GM23248 (cell line): Measurements from ENCODE around the gene HAUS5.
"Not testable (repeated sequence)": the region's sequence is repeated elsewhere in the genome, so short reads cannot be mapped to it uniquely, and the experiment has no call there.

Experiments
- EZH2 ChIP-seq: fragments of 200-600 bp; sonication (generic); IDR thresholded peaks from 2 replicates; pipeline ENCODE4 v1.6.1; 2018; ENCODE audit warnings: antibody characterized with exemption, mild to moderate bottlenecking; ENCODE audit not compliant: insufficient read depth, poor library complexity, severe bottlenecking
- EZH2phosphoT487 ChIP-seq: fragments of 200-600 bp; sonication (generic); IDR thresholded peaks from 2 replicates; pipeline ENCODE4 v1.6.1; 2018; ENCODE audit warnings: antibody characterized with exemption, moderate library complexity, mild to moderate bottlenecking, low read depth; ENCODE audit not compliant: insufficient read depth

DNA sequence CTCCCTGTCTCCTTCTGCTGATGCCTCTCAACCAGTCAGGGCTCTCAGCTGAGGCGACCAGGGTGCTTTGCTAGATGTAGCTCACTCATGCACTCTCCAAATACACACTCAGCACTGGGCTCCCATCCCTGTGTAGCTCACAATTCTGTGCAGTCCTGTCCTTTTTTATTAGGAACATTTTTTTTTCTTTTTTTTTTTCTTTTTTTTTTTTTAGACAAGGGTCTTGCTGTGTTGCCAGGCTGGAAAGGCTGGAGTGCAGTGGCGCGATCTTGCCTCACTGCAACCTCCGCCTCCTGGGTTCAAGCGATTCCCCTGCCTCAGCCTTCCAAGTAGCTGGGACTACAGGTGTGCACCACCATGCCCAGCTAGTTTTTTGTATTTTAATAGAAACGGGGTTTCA lies 42.3 kb downstream of the HAUS5 start:
- TF ChIP-seq EZH2, EZH2phosphoT487: not testable (repeated sequence)
